ENCODE results near the gene WIPF2. TPM values are rescaled to one million over a fixed set of nuclear protein-coding genes. Genes with fewer than 3 reads are reported as not detected.
A peak's percentile ranks its signal among the peaks of the same experiment; 100 is the strongest.

The WIPF2 gene
- total RNA-seq, 2 experiments from 2014 or later: 17.3 to 21.3 TPM

DNA sequence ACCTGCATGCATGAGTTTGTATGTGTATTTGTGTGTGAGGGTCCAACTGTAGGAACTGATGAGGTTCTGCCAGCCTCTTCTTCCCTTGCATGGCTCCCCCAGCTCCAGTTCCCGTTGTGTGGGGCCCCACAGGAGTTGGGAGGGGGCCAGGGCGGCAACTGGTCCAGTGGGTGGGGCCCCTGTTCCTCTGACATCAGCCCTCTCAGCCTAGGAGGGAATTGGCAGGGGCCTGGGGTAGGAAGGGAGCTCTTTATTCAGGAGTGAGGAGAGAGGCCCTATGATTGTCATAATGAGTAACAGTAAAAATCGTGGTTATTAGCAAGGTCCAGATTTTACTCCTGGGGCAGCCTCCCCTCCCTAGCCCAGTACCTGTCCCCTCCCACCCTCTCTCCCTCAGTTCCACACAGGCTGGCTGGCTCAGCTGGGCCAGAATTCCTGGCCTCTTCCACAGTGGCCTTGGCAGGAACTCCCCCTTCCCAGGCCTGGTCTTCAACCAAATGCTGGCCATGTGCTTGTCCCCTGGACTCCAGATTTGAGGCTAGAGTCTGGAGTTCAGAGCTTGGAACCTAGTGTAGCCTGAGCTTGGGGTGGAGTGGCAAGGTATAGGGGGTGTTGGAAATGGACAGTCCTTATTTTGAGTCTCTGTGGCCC lies 108.8 kb downstream of the WIPF2 start:
- intact Hi-C loops (cut with DNase I, micrococcal nuclease): no loop called here
- Histone ChIP-seq H3K27ac (ENCODE audit: low read depth in 1 of 2, low read length in 2 of 2) (peak overlapping the region; percentile 92 to 99), H3K4me3 (ENCODE audit: low read length) (peak overlapping the region; percentile 49)

DNA sequence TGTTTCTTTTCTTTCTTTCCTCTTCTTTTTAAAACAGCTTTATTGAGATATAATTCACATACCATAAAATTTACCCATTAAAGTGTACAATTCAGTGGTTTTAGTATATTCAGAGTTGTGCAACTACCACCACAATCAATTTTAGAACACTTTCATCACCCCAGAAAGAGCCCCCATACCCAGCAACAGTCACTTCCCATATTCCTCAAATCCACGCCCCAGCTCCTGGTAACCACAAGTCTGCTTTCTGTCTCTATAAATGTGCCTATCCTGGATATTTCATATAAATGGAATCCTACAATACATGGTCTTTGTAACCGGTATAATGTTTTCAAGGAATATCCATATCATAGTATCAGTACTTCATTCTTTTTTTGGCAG lies 109.3 kb downstream of the WIPF2 start:
- peaks cover 99% of the 10 kb centered on the region for H3K4me1 ChIP-seq (ENCODE audit: insufficient read depth, low read length)
- no peak overlapping the region for H3K4me3 ChIP-seq (ENCODE audit: low read length)
- ChIA-PET POLR2A (interaction anchor here (0.9 to 4.7 kb wide), 7 partner anchors 11 to 1360 kb away, joined by 3 to 30 read pairs (median 5); partner anchors contain the start of gene EIF1), CTCF (interaction anchor here (1.6 to 3.9 kb wide), 5 partner anchors 10 to 26 kb away, joined by 3 to 30 read pairs (median 7); no protein-coding TSS in a partner anchor)
- Mint-ChIP-seq H3K4me3 (peak overlapping the region; percentile 69), H3K9me3 (no peaks in the 10 kb centered on the region), H3K27me3 (no peaks in the 10 kb centered on the region), H3K36me3 (ENCODE audit: low read depth) (peaks cover 38% of the 10 kb centered on the region), H3K27ac (peak overlapping the region; percentile 99), H3K4me1 (ENCODE audit: low read depth) (peaks cover 93% of the 10 kb centered on the region)
- ATAC-seq (ENCODE audit: poor library complexity): no peak
- H3K27me3 ChIP-seq (ENCODE audit: control insufficient read depth in 1 of 2, insufficient read depth in 2 of 2, low read length in 2 of 2): no peaks in the 10 kb centered on the region
- H3K9me3 ChIP-seq (ENCODE audit: control insufficient read depth in 1 of 2, insufficient read depth in 1 of 2, low read length in 2 of 2): no peaks in the 10 kb centered on the region
- TF ChIP-seq, protein P1, sequence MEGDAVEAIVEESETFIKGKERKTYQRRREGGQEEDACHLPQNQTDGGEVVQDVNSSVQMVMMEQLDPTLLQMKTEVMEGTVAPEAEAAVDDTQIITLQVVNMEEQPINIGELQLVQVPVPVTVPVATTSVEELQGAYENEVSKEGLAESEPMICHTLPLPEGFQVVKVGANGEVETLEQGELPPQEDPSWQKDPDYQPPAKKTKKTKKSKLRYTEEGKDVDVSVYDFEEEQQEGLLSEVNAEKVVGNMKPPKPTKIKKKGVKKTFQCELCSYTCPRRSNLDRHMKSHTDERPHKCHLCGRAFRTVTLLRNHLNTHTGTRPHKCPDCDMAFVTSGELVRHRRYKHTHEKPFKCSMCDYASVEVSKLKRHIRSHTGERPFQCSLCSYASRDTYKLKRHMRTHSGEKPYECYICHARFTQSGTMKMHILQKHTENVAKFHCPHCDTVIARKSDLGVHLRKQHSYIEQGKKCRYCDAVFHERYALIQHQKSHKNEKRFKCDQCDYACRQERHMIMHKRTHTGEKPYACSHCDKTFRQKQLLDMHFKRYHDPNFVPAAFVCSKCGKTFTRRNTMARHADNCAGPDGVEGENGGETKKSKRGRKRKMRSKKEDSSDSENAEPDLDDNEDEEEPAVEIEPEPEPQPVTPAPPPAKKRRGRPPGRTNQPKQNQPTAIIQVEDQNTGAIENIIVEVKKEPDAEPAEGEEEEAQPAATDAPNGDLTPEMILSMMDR (IDR thresholded peaks at IDR 0.05): no peak
- no peak for DNase-seq
- peak overlapping the region; percentile 92 to 99 for H3K27ac ChIP-seq (ENCODE audit: low read depth in 1 of 2, low read length in 2 of 2)
- intact Hi-C loops (cut with DNase I, micrococcal nuclease): no loop called here
- peaks cover 30% of the 10 kb centered on the region for H3K36me3 ChIP-seq (ENCODE audit: insufficient read depth, low read length)

More for the DNA sequence above, 108.8 kb downstream of the WIPF2 start:
- DNase-seq: no peak
- Mint-ChIP-seq H3K4me3 (peak overlapping the region; percentile 84), H3K9me3 (no peaks in the 10 kb centered on the region), H3K4me1 (ENCODE audit: low read depth) (peaks cover 93% of the 10 kb centered on the region), H3K36me3 (ENCODE audit: low read depth) (peaks cover 38% of the 10 kb centered on the region), H3K27ac (peak overlapping the region; percentile 99), H3K27me3 (no peaks in the 10 kb centered on the region)
- no peaks in the 10 kb centered on the region for H3K9me3 ChIP-seq (ENCODE audit: control insufficient read depth in 1 of 2, insufficient read depth in 1 of 2, low read length in 2 of 2)
- POLR2A ChIA-PET: interaction anchor here (0.7 to 4.7 kb wide), 17 partner anchors 9 to 1360 kb away, joined by 3 to 30 read pairs (median 7); partner anchors contain the start of genes EIF1 and RARA
- ATAC-seq (ENCODE audit: poor library complexity): no peak
- peaks cover 25% of the 10 kb centered on the region for H3K36me3 ChIP-seq (ENCODE audit: insufficient read depth, low read length)
- CTCF ChIA-PET: interaction anchor here (1.0 to 3.9 kb wide), 8 partner anchors 10 to 212 kb away, joined by 3 to 30 read pairs (median 4); no protein-coding TSS in a partner anchor
- H3K27me3 ChIP-seq (ENCODE audit: control insufficient read depth in 1 of 2, insufficient read depth in 2 of 2, low read length in 2 of 2): no peaks in the 10 kb centered on the region
- TF ChIP-seq, protein P1 (IDR thresholded peaks at IDR 0.05): no peak
- H3K4me1 ChIP-seq (ENCODE audit: insufficient read depth, low read length): peaks cover 99% of the 10 kb centered on the region

DNA sequence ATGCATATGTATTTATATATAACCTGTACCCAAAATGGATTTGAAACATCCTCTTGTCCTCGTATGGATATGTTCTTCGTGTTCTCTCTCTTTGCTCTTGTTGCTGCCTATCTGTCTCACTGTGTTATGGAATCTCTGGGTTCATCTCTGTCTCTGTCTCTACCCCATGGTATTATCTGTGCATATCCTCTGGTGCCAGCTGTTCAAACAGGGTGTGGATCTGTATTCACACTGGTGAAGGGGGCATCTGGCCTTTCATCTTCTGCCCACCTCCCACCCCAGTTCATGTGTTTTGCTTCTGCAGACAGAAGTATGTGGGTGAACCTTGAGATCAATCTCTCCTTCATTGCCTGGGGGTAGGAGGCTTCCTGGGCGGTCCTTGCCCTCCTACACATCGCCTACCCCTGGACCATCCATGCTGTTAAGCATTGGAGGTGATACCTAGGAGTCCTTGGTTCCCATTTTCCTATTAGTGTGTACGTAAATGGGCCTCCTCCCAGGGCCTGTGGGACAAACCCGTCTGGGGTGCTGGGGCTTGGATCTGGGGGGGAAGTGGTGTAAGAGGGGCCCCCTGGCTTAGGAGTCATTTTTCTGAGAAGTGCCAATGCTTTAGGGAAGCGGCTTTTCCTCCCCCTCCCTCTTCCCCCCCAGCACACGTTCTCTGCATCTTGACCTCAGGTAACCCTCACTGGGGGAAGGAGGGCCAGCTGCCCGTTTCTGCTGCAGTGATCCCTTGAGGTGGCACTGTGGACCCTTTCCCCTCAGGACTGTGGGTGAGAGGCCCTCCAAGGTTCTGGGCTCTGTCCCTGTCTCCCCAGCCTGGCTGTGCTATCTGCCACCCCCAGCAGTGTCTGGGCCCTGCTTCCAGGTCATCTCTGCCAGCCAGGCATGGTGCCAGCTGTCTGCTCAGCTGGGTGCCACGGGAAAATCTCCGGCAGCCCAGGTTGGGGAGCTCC lies 111.0 kb downstream of the WIPF2 start:
- CTCF ChIA-PET: interaction anchor here (3.9 kb wide), 1 partner anchor 12 kb away, joined by 14 read pairs; no protein-coding TSS in a partner anchor
- Mint-ChIP-seq H3K27ac (peak overlapping the region; percentile 93), H3K36me3 (ENCODE audit: low read depth) (peaks cover 46% of the 10 kb centered on the region), H3K27me3 (no peaks in the 10 kb centered on the region), H3K4me1 (ENCODE audit: low read depth) (peaks cover 93% of the 10 kb centered on the region), H3K9me3 (no peaks in the 10 kb centered on the region), H3K4me3 (peak overlapping the region; percentile 62)
- no peak for ATAC-seq (ENCODE audit: poor library complexity)
- peak in 3 of 14 experiments; percentile 64 to 65 (median 65) for DNase-seq
- H3K27ac ChIP-seq (ENCODE audit: low read depth in 1 of 2, low read length in 2 of 2): peak overlapping the region; percentile 55 to 62
- peak overlapping the region; percentile 0 for H3K4me3 ChIP-seq (ENCODE audit: low read length)
- peaks cover 32% of the 10 kb centered on the region for H3K36me3 ChIP-seq (ENCODE audit: insufficient read depth, low read length)
- TF ChIP-seq, protein P1 (IDR thresholded peaks at IDR 0.05): no peak
- no peaks in the 10 kb centered on the region for H3K9me3 ChIP-seq (ENCODE audit: control insufficient read depth in 1 of 2, insufficient read depth in 1 of 2, low read length in 2 of 2)
- POLR2A ChIA-PET: interaction anchor here (0.9 to 2.8 kb wide), 5 partner anchors 7 to 235 kb away, joined by 3 to 16 read pairs (median 12); no protein-coding TSS in a partner anchor
- H3K27me3 ChIP-seq (ENCODE audit: control insufficient read depth in 1 of 2, insufficient read depth in 2 of 2, low read length in 2 of 2): no peaks in the 10 kb centered on the region
- H3K4me1 ChIP-seq (ENCODE audit: insufficient read depth, low read length): peaks cover 99% of the 10 kb centered on the region
- intact Hi-C loops (cut with DNase I, micrococcal nuclease): no loop called here
